ENCODE measurements around the gene PARVB. TPM values are rescaled to one million over a fixed set of nuclear protein-coding genes. Genes with fewer than 3 reads are reported as not detected.

Gene PARVB
- total RNA-seq, 2 donors from 2014 or later, result 4.5 to 11.4 TPM

DNA sequence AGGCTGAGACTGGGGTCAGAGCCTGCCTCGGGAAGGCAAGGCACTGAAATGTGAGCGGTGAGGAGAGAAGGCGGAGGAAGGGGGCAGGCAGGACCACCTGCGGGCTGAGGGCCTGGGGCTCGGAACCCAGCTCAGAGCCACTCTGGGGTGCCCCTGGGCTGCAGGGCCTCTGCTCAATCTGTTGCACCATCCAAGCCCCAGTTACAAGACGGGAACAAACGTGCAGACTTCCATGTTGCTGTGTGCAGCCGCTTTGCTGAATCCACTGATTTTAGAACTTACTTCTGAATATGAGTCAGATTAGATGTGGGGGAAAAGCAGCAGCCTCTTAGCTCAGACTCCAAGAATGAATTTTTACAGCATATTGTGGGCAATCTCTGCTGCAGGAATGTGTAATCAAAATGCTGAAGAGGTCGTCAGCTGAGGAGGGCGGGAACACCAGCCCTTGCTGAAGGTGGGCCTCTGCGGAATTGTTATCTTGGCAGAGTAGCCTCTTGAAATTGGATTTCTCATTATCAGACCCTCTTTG lies 178.2 kb downstream of the PARVB start:
- no peak overlapping the region for H3K27ac ChIP-seq
- no peaks in the 10 kb centered on the region for H3K4me1 ChIP-seq
- H3K9me3 ChIP-seq, result no peaks in the 10 kb centered on the region
- H3K36me3 ChIP-seq, result no peaks in the 10 kb centered on the region
- no peak overlapping the region for H3K4me3 ChIP-seq
- intact Hi-C loops (cut with DNase I), result no loop called here
- no peak overlapping the region for H3K9ac ChIP-seq (ENCODE audit: low read depth in 2 of 2, low read length in 2 of 2)
- no peak for DNase-seq
- TF ChIP-seq, protein P1, sequence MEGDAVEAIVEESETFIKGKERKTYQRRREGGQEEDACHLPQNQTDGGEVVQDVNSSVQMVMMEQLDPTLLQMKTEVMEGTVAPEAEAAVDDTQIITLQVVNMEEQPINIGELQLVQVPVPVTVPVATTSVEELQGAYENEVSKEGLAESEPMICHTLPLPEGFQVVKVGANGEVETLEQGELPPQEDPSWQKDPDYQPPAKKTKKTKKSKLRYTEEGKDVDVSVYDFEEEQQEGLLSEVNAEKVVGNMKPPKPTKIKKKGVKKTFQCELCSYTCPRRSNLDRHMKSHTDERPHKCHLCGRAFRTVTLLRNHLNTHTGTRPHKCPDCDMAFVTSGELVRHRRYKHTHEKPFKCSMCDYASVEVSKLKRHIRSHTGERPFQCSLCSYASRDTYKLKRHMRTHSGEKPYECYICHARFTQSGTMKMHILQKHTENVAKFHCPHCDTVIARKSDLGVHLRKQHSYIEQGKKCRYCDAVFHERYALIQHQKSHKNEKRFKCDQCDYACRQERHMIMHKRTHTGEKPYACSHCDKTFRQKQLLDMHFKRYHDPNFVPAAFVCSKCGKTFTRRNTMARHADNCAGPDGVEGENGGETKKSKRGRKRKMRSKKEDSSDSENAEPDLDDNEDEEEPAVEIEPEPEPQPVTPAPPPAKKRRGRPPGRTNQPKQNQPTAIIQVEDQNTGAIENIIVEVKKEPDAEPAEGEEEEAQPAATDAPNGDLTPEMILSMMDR (IDR thresholded peaks at IDR 0.05), result no peak
- H3K27me3 ChIP-seq, result no peaks in the 10 kb centered on the region

DNA sequence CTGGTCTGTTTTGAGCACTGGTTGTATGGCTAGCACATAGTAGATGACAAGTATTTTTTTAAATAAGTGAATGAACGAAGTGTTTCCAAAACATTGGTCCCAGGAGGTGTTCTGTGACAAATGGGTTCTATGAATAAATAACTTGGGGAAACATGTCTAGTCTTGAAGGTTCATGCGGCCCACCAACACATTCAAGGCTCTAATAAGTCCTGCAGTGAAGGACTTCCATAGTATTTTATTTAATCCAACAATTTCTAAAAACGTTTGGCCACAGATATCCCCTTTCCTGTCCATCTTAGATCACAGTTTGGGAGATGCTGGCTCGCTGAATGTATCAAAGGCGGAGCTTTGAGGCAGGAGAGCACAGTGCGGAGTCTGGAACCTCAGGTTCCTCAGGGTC lies 179.1 kb downstream of the PARVB start:
- H3K4me3 ChIP-seq, result no peak overlapping the region
- no peaks in the 10 kb centered on the region for H3K9me3 ChIP-seq
- H3K27me3 ChIP-seq, result no peaks in the 10 kb centered on the region
- TF ChIP-seq, protein P1 (IDR thresholded peaks at IDR 0.05), result no peak
- H3K4me1 ChIP-seq, result no peaks in the 10 kb centered on the region
- no peaks in the 10 kb centered on the region for H3K36me3 ChIP-seq
- H3K9ac ChIP-seq (ENCODE audit: low read depth in 2 of 2, low read length in 2 of 2), result no peak overlapping the region
- no peak overlapping the region for H3K27ac ChIP-seq
- no peak for DNase-seq
- intact Hi-C loops (cut with DNase I), result no loop called here

DNA sequence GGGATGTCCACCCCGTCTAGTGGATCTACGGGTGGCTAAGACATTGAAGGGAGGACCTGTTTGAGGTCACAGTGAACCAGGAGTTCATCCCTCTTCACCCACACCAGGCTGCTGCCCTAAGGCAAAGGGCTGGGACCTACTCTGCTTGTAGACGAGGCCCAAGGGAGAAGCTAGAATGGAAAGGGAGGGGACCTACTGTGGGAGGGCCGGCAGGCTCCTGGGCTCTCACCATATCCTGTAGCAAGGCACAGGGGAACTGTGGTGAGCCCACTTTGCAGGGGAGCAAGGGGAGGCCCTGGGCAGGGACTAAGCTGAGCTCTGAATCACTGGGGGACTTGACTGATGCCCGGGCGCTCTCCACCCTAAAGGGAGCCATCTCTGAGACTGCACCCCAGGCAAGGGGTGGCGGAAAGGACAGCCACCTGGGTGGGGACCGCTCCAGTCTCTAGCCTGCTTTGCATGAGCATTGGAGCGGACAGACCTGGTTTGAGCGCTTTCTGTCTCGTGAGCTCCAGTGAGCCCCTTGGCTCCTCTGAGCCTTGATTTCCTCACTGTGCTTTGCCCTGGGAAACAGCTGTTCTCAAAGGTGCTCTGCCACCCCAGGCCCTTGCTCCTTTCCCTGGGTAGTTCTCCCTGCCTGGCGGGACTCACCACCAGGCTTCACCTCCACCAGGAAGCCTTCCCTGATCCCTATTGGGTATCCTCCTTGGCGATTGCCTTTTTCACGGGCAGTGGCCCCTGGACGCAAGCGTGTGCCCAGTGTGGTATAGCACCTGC lies 180.8 kb downstream of the PARVB start:
- no peak overlapping the region for H3K9ac ChIP-seq (ENCODE audit: low read depth in 2 of 2, low read length in 2 of 2)
- TF ChIP-seq, protein P1 (IDR thresholded peaks at IDR 0.05), result no peak
- intact Hi-C loops (cut with DNase I), result no loop called here
- H3K4me1 ChIP-seq, result no peaks in the 10 kb centered on the region
- H3K9me3 ChIP-seq, result no peaks in the 10 kb centered on the region
- no peaks in the 10 kb centered on the region for H3K27me3 ChIP-seq
- H3K27ac ChIP-seq, result no peak overlapping the region
- no peaks in the 10 kb centered on the region for H3K36me3 ChIP-seq
- DNase-seq, result no peak
- no peak overlapping the region for H3K4me3 ChIP-seq

DNA sequence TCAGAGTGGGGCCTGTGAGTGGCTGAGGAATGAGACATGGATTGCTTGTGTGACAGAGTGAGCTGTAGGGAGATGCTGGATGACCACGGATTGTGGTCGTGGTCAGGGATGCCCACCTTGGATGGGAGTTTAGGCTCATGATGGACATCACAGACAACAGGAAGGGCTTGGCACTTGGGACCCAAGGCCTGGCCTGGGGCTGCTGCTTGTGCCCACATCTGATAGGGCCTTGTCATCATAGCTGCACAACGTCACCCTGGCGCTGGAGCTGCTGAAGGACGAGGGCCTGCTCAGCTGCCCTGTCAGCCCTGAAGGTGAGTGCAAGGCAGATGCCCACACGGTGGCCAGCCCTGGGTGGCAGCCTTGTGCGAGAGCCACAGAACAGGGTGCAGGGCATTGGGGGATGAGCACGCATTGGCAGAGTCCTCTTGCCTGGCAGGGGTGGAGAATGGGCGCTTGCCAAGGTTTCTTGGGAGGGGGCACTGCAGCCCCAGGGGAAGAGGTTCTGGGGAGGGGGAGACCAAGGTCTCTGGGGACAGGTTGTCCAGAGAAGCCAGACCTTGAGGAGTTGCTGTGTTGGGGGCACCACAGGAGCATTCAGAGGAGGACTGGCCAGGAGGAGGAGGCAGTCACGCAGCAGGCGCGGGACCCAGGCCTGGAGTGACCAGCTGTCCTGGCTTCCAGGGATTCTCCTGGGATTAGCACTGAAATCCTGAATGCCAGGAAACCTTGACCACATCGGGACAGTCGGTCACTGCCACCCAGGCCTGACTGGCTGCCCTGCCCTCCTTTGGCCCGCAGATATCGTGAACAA lies 181.6 kb downstream of the PARVB start:
- TF ChIP-seq, protein P1 (IDR thresholded peaks at IDR 0.05), result no peak
- Histone ChIP-seq H3K9ac (ENCODE audit: low read depth in 2 of 2, low read length in 2 of 2) (no peak overlapping the region), H3K27ac (no peak overlapping the region), H3K36me3 (no peaks in the 10 kb centered on the region), H3K9me3 (no peaks in the 10 kb centered on the region), H3K4me3 (no peak overlapping the region), H3K4me1 (no peaks in the 10 kb centered on the region), H3K27me3 (no peaks in the 10 kb centered on the region)
- intact Hi-C loops (cut with DNase I), result no loop called here
- DNase-seq, result no peak

DNA sequence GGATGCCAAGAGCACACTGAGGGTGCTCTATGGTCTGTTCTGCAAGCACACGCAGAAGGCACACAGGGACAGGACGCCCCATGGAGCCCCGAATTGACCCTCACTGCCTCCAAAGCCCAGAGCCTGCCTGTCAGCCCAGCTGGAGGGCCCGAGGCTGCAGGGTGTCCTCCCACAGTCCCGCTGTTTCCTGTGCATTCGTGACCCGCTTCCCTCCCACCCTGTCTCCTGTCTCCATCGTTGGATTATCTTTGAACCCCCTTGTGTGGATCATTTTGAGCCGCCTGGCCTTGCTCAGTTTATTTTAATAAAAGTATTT lies 182.2 kb downstream of the PARVB start:
- Histone ChIP-seq H3K9ac (ENCODE audit: low read depth in 2 of 2, low read length in 2 of 2) (no peak overlapping the region), H3K27ac (no peak overlapping the region), H3K4me1 (no peaks in the 10 kb centered on the region), H3K4me3 (no peak overlapping the region), H3K9me3 (no peaks in the 10 kb centered on the region), H3K27me3 (no peaks in the 10 kb centered on the region), H3K36me3 (no peaks in the 10 kb centered on the region)
- intact Hi-C loops (cut with DNase I), result no loop called here
- TF ChIP-seq, protein P1 (IDR thresholded peaks at IDR 0.05), result no peak
- DNase-seq, result no peak

Measured in colonic mucosa (tissue), 4 donors.